Right cardiac atrium (tissue), 5 donors: ENCODE data around the gene SORCS2. TPM values are rescaled to one million over a fixed set of nuclear protein-coding genes. Genes with fewer than 3 reads are reported as not detected.

ENCODE experiments used
- ATAC-seq, 2 donors: fragments of 200-7000 bp; cut with Tn5 transposase; one replicate each; pipeline versions ENCODE4 v1.8.0 to v1.9.1; 2020; ENCODE audit warnings: moderate library complexity in 2 of 2, mild to moderate bottlenecking in 1 of 2
- DNase-seq, 3 donors: peaks; one replicate each; pipeline ENCODE4 v3.0.0-alpha.2; 2020
- H3K27ac ChIP-seq: one replicate; pipeline ENCODE4 v1.5.1; 2013; ENCODE audit warnings: mild to moderate bottlenecking, low read length, control low read depth, moderate library complexity
- H3K27me3 ChIP-seq: one replicate; pipeline ENCODE4 v1.6.1; 2013; ENCODE audit not compliant: control insufficient read depth, insufficient read depth
- H3K4me1 ChIP-seq: one replicate; pipeline ENCODE4 v1.6.1; 2013; ENCODE audit warnings: low read length; ENCODE audit not compliant: control insufficient read depth, insufficient read depth
- H3K4me3 ChIP-seq: one replicate; pipeline ENCODE4 v1.5.1; 2013; ENCODE audit warnings: low read length, control low read depth
- H3K9me3 ChIP-seq: one replicate; pipeline ENCODE4 v1.6.1; 2013; ENCODE audit warnings: low read length; ENCODE audit not compliant: control insufficient read depth
- WGBS: extraction: QIAGEN DNeasy Blood & Tissue Kit; methylation state at CpG from one replicate; pipeline ENCODE4 v1.1.7; 2013; 5-methylcytosine and 5-hydroxymethylcytosine counted together
- intact Hi-C, 4 donors: fragments of 100-400 bp; cut with DNase I; formaldehyde crosslinking; loops; one replicate each; pipeline versions ENCODE4 v1.11.0 to v1.14.0; 2022 to 2023
- polyA plus RNA-seq: library from polyadenylated mRNA; stranded (reverse); fragments of 200-250 nt; gene quantifications from one replicate; pipeline ENCODE4 v1.2.3, GENCODE V29; 2013
- total RNA-seq, 4 donors: library from RNA; stranded (reverse); fragmentation: NEBNext Ultra II Directional; extraction: Animal tissue kit (Norgen Biotek cat#: 25700); gene quantifications; one replicate each; pipeline ENCODE4 v1.2.1, GENCODE V29; 2021
- donor health status: healthy with polysubstance abuse.
- donor health status: DM: no; HTN: yes; CAD: no.
- donor health status: DM: no; HTN: no; CAD: no.
- donor health status: DM: no; HTN: yes; CAD: no; lungs with severe emphysema.
- donor health status: DM: yes; HTN: yes; CAD: no.

Gene SORCS2
- total and polyA plus RNA-seq, 5 donors = 2.1 to 7.3 (median 2.7) TPM

GRCh38 chr4:7239101-7239820, 46.9 kb downstream of the SORCS2 start:
- ATAC-seq (peak in 1 of 2 donors; percentile 4), DNase-seq (no peak)
- Histone ChIP-seq H3K27ac (peak overlapping the region; percentile 10), H3K4me3 (no peak overlapping the region), H3K9me3 (no peaks in the 10 kb centered on the region), H3K27me3 (no peaks in the 10 kb centered on the region), H3K4me1 (peaks cover 4% of the 10 kb centered on the region)
- intact Hi-C loops = no loop called here
- WGBS = 80% methylated on average over 15 of the region's 15 CpGs

GRCh38 chr4:7239844-7240243, 47.5 kb downstream of the SORCS2 start:
- Histone ChIP-seq H3K27me3 (no peaks in the 10 kb centered on the region), H3K4me1 (peaks cover 4% of the 10 kb centered on the region), H3K9me3 (no peaks in the 10 kb centered on the region), H3K4me3 (no peak overlapping the region), H3K27ac (no peak overlapping the region)
- DNase-seq (no peak), ATAC-seq (no peak)
- intact Hi-C loops = no loop called here
- 55% methylated on average over 13 of the region's 13 CpGs for WGBS

GRCh38 chr4:7240306-7240705, 48.0 kb downstream of the SORCS2 start:
- no peak for ATAC-seq
- DNase-seq = no peak
- peaks cover 4% of the 10 kb centered on the region for H3K4me1 ChIP-seq
- no peaks in the 10 kb centered on the region for H3K9me3 ChIP-seq
- 54% methylated on average over 12 of the region's 12 CpGs for WGBS
- intact Hi-C loops = no loop called here
- H3K27ac ChIP-seq = no peak overlapping the region
- H3K4me3 ChIP-seq = no peak overlapping the region
- no peaks in the 10 kb centered on the region for H3K27me3 ChIP-seq

GRCh38 chr4:7241597-7242125, 49.3 kb downstream of the SORCS2 start:
- no peak for DNase-seq
- 89% methylated on average over 18 of the region's 18 CpGs for WGBS
- H3K27ac ChIP-seq = no peak overlapping the region
- H3K27me3 ChIP-seq = no peaks in the 10 kb centered on the region
- intact Hi-C loops = no loop called here
- no peak overlapping the region for H3K4me3 ChIP-seq
- H3K9me3 ChIP-seq = no peaks in the 10 kb centered on the region
- peaks cover 4% of the 10 kb centered on the region for H3K4me1 ChIP-seq
- ATAC-seq = no peak

- no peak overlapping the region for H3K4me3 ChIP-seq
- no peak overlapping the region for H3K27ac ChIP-seq
- WGBS = 82% methylated on average over 13 of the region's 13 CpGs
- intact Hi-C loops = no loop called here
- H3K4me1 ChIP-seq = peaks cover 4% of the 10 kb centered on the region
- H3K9me3 ChIP-seq = no peaks in the 10 kb centered on the region
- DNase-seq (no peak), ATAC-seq (no peak)
- no peaks in the 10 kb centered on the region for H3K27me3 ChIP-seq
Observed at GRCh38 chr4:7242766-7243165, 50.4 kb downstream of the SORCS2 start.

GRCh38 chr4:7243609-7244330, 51.4 kb downstream of the SORCS2 start:
- Histone ChIP-seq H3K4me3 (no peak overlapping the region), H3K9me3 (no peaks in the 10 kb centered on the region), H3K27me3 (no peaks in the 10 kb centered on the region), H3K27ac (no peak overlapping the region), H3K4me1 (no peaks in the 10 kb centered on the region)
- ATAC-seq = no peak
- 64% methylated on average over 21 of the region's 21 CpGs for WGBS
- DNase-seq = no peak
- intact Hi-C loops = no loop called here

- no peak for ATAC-seq
- Histone ChIP-seq H3K9me3 (no peaks in the 10 kb centered on the region), H3K4me3 (no peak overlapping the region), H3K4me1 (no peaks in the 10 kb centered on the region), H3K27me3 (no peaks in the 10 kb centered on the region), H3K27ac (no peak overlapping the region)
- no peak for DNase-seq
- intact Hi-C loops = no loop called here
- 82% methylated on average over 16 of the region's 16 CpGs for WGBS
Observed at GRCh38 chr4:7244331-7244665, 52.0 kb downstream of the SORCS2 start.

GRCh38 chr4:7244751-7245320, 52.5 kb downstream of the SORCS2 start:
- ATAC-seq = no peak
- Histone ChIP-seq H3K4me1 (no peaks in the 10 kb centered on the region), H3K4me3 (no peak overlapping the region), H3K27me3 (no peaks in the 10 kb centered on the region), H3K27ac (no peak overlapping the region), H3K9me3 (no peaks in the 10 kb centered on the region)
- WGBS = 90% methylated on average over 12 of the region's 12 CpGs
- DNase-seq = no peak
- intact Hi-C loops = no loop called here

- no peak for DNase-seq
- H3K27ac ChIP-seq = no peak overlapping the region
- intact Hi-C loops = no loop called here
- H3K4me3 ChIP-seq = no peak overlapping the region
- no peaks in the 10 kb centered on the region for H3K4me1 ChIP-seq
- H3K9me3 ChIP-seq = no peaks in the 10 kb centered on the region
- ATAC-seq = no peak
- no peaks in the 10 kb centered on the region for H3K27me3 ChIP-seq
- WGBS = 87% methylated on average over 15 of the region's 15 CpGs
Observed at GRCh38 chr4:7247521-7247920, 55.2 kb downstream of the SORCS2 start.

- Histone ChIP-seq H3K4me1 (peaks cover 3% of the 10 kb centered on the region), H3K4me3 (no peak overlapping the region), H3K9me3 (no peaks in the 10 kb centered on the region), H3K27me3 (no peaks in the 10 kb centered on the region), H3K27ac (no peak overlapping the region)
- ATAC-seq (no peak), DNase-seq (no peak)
- 87% methylated on average over 12 of the region's 12 CpGs for WGBS
- intact Hi-C loops = no loop called here
Observed at GRCh38 chr4:7247946-7248345, 55.6 kb downstream of the SORCS2 start.

GRCh38 chr4:7248857-7249256, 56.5 kb downstream of the SORCS2 start:
- ATAC-seq (no peak), DNase-seq (no peak)
- intact Hi-C loops = no loop called here
- H3K27me3 ChIP-seq = no peaks in the 10 kb centered on the region
- no peak overlapping the region for H3K27ac ChIP-seq
- WGBS = 96% methylated on average over 1 of the region's 1 CpG
- peaks cover 5% of the 10 kb centered on the region for H3K4me1 ChIP-seq
- H3K9me3 ChIP-seq = no peaks in the 10 kb centered on the region
- H3K4me3 ChIP-seq = no peak overlapping the region
